GM12878 (cell line): ENCODE results near the gene BRME1. TPM values are rescaled to one million over a fixed set of nuclear protein-coding genes. Genes with fewer than 3 reads are reported as not detected.
A peak's percentile ranks its signal among the peaks of the same experiment; 100 is the strongest.

Experiments used
- CEBPZ ChIP-seq: fragments of 150-350 bp; IDR thresholded peaks from 2 replicates; pipeline ENCODE4 v1.6.1; 2016; ENCODE audit warnings: low read depth, low read length
- HDAC2 ChIP-seq: fragments of 200-600 bp; sonication (generic); IDR thresholded peaks from 2 replicates; pipeline ENCODE4 v1.6.1; 2017
- NFYA ChIP-seq: IDR thresholded peaks from 2 replicates; pipeline ENCODE4 v1.6.1; 2011; ENCODE audit warnings: low read depth, mild to moderate bottlenecking, low read length, improper control_type of control experiment, borderline replicate concordance
- RAD51 ChIP-seq: fragments of 450-650 bp; IDR thresholded peaks from 2 replicates; pipeline ENCODE4 v1.6.1; 2016; ENCODE audit warnings: moderate library complexity, mild to moderate bottlenecking, inconsistent platforms
- RB1 ChIP-seq: fragments of 450-650 bp; formaldehyde crosslinking; IDR thresholded peaks from 2 replicates; pipeline ENCODE4 v1.6.1; 2017; ENCODE audit warnings: mild to moderate bottlenecking, borderline replicate concordance
- SMARCA5 ChIP-seq: fragments of 450-650 bp; IDR thresholded peaks from 2 replicates; pipeline ENCODE4 v1.6.1; 2017; ENCODE audit warnings: mild to moderate bottlenecking
- SMC3 ChIP-seq: IDR thresholded peaks from 2 replicates; pipeline ENCODE4 v1.6.1; 2011; ENCODE audit warnings: low read length, improper control_type of control experiment, borderline replicate concordance
- TCF12 ChIP-seq: IDR thresholded peaks from 2 replicates; pipeline ENCODE4 v1.6.1; 2011; ENCODE audit warnings: low read depth, mild to moderate bottlenecking, low read length
- ZNF207 ChIP-seq: fragments of 450-650 bp; IDR thresholded peaks from 2 replicates; pipeline ENCODE4 v1.6.1; 2014; ENCODE audit warnings: antibody characterized with exemption, mild to moderate bottlenecking, borderline replicate concordance
- ZNF592 ChIP-seq: fragments of 450-650 bp; IDR thresholded peaks from 2 replicates; pipeline ENCODE4 v1.6.1; 2017; ENCODE audit warnings: mild to moderate bottlenecking, moderate library complexity
- polyA plus RNA-seq, 11 experiments: library from polyadenylated mRNA; depleted of rRNA in 4 of 11; unstranded in 6 of 11; stranded (reverse) in 5 of 11; fragments of >200 nt; fragmentation: Nextera tagmentation in 4 of 11; fragmentation: Illumina TruSeq in 1 of 11; extraction: Ambion mirVana in 4 of 11; extraction: Trizol in 1 of 11; gene quantifications; 1 replicate in 1 of 11; 2 replicates in 10 of 11; pipeline versions ENCODE4 v1.2.1 to v1.2.3, GENCODE V29; 2011 to 2016; ENCODE audit warnings: inconsistent platforms in 2 of 11, missing spikeins in 2 of 11, low read depth in 1 of 11
- total RNA-seq, 4 experiments: library from RNA; depleted of rRNA in 3 of 4; stranded (reverse); fragments of >200 nt in 3 of 4; fragmentation: Illumina TruSeq in 1 of 4; extraction: Trizol in 1 of 4; gene quantifications; 2 replicates each; pipeline versions ENCODE4 v1.2.1 to v1.2.3, GENCODE V29; 2013 to 2021
- TF ChIP-seq, protein P1 (sequence below): IDR thresholded peaks from 2 replicates; pipeline ENCODE4 v1.6.1; 2012; ENCODE audit warnings: improper control_type of control experiment, low read depth, low read length; ENCODE audit not compliant: insufficient replicate concordance
- TF ChIP-seq, protein P2 (sequence below): IDR thresholded peaks from 2 replicates; pipeline ENCODE4 v1.6.1; 2011; ENCODE audit warnings: borderline replicate concordance, low read depth, mild to moderate bottlenecking, moderate library complexity, low read length; ENCODE audit not compliant: insufficient read depth, poor library complexity, severe bottlenecking
- TF ChIP-seq, protein P3 (sequence below): fragments of 450-650 bp; IDR thresholded peaks from 2 replicates; pipeline ENCODE4 v1.6.1; 2014; ENCODE audit warnings: mild to moderate bottlenecking

BRME1 gene
- total and polyA plus RNA-seq, 10 of the 15 experiments (the other 5 are each of a cell fraction or from before 2014, with no cell fraction given), result 0.07 to 2.2 (median 1.1) TPM; not detected in 1

DNA sequence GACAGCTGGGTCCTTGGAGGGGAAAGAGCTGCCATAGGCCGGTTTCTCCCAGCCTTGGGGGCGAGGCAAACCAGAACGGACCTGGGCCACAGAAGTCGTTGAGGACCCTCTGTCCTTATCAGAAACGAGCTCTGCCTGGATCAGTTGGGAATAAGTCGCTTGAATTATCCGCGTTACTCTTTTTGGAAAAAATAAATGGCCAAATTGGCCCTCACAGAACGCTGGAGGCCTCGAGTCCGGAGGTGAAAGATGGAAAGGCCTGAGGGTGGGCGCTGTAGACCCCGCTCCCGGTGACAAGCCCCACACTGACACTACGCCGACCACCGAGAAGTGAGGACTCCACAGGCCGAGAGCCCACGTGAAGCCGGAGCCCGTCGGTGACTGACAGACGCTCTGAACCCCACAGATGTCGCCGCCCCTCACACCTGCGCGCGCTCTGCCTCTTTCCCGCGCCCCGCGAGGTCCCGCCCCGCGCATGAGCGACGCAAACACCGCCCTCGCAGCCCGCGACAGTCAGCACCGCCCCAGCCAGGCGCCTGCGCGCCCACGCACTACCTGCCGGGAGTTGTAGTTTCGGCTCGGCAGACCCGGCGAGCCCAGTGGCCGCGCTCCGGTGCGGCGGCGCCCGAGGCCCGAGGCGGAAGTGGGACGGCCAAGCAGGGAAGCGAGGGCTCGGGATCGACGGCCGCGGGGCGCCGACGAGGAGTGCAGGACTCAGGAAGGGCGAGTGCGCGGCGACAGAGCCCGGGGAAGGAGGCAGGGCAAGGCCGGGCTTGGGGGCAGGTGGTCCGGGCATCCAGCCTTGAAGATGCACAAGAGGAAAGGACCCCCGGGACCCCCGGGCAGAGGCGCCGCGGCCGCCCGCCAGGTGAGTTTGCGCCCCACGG lies at the start of gene BRME1, which contains the start of gene CC2D1A (continued):
- TF ChIP-seq CEBPZ (no peak), RB1 (peak; percentile 99), RAD51 (no peak), SMARCA5 (no peak), TCF12 (peak; percentile 73; the same call in 1 of the 2 replicates), ZNF207 (no peak), NFYA (no peak), ZNF592 (no peak), HDAC2 (no peak), SMC3 (no peak)
- TF ChIP-seq, protein P1, sequence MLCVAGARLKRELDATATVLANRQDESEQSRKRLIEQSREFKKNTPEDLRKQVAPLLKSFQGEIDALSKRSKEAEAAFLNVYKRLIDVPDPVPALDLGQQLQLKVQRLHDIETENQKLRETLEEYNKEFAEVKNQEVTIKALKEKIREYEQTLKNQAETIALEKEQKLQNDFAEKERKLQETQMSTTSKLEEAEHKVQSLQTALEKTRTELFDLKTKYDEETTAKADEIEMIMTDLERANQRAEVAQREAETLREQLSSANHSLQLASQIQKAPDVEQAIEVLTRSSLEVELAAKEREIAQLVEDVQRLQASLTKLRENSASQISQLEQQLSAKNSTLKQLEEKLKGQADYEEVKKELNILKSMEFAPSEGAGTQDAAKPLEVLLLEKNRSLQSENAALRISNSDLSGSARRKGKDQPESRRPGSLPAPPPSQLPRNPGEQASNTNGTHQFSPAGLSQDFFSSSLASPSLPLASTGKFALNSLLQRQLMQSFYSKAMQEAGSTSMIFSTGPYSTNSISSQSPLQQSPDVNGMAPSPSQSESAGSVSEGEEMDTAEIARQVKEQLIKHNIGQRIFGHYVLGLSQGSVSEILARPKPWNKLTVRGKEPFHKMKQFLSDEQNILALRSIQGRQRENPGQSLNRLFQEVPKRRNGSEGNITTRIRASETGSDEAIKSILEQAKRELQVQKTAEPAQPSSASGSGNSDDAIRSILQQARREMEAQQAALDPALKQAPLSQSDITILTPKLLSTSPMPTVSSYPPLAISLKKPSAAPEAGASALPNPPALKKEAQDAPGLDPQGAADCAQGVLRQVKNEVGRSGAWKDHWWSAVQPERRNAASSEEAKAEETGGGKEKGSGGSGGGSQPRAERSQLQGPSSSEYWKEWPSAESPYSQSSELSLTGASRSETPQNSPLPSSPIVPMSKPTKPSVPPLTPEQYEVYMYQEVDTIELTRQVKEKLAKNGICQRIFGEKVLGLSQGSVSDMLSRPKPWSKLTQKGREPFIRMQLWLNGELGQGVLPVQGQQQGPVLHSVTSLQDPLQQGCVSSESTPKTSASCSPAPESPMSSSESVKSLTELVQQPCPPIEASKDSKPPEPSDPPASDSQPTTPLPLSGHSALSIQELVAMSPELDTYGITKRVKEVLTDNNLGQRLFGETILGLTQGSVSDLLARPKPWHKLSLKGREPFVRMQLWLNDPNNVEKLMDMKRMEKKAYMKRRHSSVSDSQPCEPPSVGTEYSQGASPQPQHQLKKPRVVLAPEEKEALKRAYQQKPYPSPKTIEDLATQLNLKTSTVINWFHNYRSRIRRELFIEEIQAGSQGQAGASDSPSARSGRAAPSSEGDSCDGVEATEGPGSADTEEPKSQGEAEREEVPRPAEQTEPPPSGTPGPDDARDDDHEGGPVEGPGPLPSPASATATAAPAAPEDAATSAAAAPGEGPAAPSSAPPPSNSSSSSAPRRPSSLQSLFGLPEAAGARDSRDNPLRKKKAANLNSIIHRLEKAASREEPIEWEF, result no peak
- TF ChIP-seq, protein P2, sequence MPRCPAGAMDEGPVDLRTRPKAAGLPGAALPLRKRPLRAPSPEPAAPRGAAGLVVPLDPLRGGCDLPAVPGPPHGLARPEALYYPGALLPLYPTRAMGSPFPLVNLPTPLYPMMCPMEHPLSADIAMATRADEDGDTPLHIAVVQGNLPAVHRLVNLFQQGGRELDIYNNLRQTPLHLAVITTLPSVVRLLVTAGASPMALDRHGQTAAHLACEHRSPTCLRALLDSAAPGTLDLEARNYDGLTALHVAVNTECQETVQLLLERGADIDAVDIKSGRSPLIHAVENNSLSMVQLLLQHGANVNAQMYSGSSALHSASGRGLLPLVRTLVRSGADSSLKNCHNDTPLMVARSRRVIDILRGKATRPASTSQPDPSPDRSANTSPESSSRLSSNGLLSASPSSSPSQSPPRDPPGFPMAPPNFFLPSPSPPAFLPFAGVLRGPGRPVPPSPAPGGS, result no peak
- TF ChIP-seq, protein P3, sequence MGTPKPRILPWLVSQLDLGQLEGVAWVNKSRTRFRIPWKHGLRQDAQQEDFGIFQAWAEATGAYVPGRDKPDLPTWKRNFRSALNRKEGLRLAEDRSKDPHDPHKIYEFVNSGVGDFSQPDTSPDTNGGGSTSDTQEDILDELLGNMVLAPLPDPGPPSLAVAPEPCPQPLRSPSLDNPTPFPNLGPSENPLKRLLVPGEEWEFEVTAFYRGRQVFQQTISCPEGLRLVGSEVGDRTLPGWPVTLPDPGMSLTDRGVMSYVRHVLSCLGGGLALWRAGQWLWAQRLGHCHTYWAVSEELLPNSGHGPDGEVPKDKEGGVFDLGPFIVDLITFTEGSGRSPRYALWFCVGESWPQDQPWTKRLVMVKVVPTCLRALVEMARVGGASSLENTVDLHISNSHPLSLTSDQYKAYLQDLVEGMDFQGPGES, result no peak
